ENCODE results near the gene WDR83.

DNA sequence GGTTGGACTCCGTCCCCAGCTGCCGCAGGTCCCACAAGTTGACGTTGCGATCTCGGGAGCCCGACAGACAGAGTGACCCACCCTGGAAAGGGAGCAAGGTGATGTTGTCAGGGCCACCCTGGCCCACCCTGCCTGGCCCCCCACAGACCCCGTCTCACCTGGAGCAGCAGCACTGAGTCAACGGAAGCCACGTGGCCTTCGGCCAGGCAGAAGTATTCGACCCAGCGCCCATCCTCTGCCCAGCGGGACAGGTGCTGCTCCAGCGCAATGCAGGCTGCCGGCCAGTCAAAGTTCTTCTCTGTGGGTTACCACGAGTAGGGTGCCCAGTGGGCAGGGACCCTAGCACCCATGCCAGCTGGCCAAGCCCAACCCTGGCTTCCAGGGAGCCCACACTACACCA, 28.0 kb downstream of the WDR83 start:
- TF ChIP-seq BHLHE40 (IDR thresholded peaks at IDR 0.05; ENCODE audit: low read depth, low read length) = no peak
- TF ChIP-seq, protein P1, sequence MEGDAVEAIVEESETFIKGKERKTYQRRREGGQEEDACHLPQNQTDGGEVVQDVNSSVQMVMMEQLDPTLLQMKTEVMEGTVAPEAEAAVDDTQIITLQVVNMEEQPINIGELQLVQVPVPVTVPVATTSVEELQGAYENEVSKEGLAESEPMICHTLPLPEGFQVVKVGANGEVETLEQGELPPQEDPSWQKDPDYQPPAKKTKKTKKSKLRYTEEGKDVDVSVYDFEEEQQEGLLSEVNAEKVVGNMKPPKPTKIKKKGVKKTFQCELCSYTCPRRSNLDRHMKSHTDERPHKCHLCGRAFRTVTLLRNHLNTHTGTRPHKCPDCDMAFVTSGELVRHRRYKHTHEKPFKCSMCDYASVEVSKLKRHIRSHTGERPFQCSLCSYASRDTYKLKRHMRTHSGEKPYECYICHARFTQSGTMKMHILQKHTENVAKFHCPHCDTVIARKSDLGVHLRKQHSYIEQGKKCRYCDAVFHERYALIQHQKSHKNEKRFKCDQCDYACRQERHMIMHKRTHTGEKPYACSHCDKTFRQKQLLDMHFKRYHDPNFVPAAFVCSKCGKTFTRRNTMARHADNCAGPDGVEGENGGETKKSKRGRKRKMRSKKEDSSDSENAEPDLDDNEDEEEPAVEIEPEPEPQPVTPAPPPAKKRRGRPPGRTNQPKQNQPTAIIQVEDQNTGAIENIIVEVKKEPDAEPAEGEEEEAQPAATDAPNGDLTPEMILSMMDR (IDR thresholded peaks at IDR 0.05) = no peak
- no peak for TF ChIP-seq ZFP36 (IDR thresholded peaks at IDR 0.05; ENCODE audit: borderline replicate concordance, partially characterized antibody)
- TF ChIP-seq, protein P2, sequence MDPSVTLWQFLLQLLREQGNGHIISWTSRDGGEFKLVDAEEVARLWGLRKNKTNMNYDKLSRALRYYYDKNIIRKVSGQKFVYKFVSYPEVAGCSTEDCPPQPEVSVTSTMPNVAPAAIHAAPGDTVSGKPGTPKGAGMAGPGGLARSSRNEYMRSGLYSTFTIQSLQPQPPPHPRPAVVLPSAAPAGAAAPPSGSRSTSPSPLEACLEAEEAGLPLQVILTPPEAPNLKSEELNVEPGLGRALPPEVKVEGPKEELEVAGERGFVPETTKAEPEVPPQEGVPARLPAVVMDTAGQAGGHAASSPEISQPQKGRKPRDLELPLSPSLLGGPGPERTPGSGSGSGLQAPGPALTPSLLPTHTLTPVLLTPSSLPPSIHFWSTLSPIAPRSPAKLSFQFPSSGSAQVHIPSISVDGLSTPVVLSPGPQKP (IDR thresholded peaks at IDR 0.05; ENCODE audit: low read depth, low read length) = no peak
- TF ChIP-seq PHF8 (IDR thresholded peaks at IDR 0.05; ENCODE audit: borderline replicate concordance, low read depth) = no peak
- TF ChIP-seq NPAS2 (CRISPR knock-in tag; IDR thresholded peaks at IDR 0.05; ENCODE audit: borderline replicate concordance) = no peak
- TF ChIP-seq, protein P3, sequence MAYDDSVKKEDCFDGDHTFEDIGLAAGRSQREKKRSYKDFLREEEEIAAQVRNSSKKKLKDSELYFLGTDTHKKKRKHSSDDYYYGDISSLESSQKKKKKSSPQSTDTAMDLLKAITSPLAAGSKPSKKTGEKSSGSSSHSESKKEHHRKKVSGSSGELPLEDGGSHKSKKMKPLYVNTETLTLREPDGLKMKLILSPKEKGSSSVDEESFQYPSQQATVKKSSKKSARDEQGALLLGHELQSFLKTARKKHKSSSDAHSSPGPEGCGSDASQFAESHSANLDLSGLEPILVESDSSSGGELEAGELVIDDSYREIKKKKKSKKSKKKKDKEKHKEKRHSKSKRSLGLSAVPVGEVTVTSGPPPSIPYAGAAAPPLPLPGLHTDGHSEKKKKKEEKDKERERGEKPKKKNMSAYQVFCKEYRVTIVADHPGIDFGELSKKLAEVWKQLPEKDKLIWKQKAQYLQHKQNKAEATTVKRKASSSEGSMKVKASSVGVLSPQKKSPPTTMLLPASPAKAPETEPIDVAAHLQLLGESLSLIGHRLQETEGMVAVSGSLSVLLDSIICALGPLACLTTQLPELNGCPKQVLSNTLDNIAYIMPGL (CRISPR knock-in tag; IDR thresholded peaks at IDR 0.05; ENCODE audit: borderline replicate concordance) = no peak
- TF ChIP-seq RAD21 (conservative IDR thresholded peaks at IDR 0.05 in 1 of 2, IDR thresholded peaks at IDR 0.05 in 1 of 2) = no peak
